IPS DF 4.7 (cell line): ENCODE results near the gene TRIM62.

Source experiments
- DNase-seq: peaks from one replicate; pipeline ENCODE4 v3.0.0-alpha.2; 2013; ENCODE audit warnings: low spot score; ENCODE audit errors: extremely low read depth

The TRIM62 gene

DNA sequence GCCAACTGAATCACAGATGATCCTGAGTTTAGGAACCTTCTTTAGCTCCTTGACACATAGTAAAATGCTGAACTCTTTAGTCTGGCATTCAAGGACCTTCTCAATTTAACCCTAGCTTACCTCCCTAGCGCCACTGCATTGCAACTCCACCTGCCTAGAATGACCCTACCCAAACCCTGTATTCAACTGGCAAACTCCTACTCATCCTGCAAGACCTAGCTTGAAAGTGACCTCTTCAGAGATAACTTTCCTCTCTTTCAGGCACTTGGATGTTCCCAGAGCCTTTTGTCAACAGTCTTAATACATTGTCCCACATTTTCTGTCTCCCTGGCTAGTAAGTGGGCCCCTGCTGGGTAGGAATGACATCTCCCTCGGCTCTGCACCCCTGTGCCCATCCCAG, 19.7 kb downstream of the TRIM62 start:
- no peak for DNase-seq

DNA sequence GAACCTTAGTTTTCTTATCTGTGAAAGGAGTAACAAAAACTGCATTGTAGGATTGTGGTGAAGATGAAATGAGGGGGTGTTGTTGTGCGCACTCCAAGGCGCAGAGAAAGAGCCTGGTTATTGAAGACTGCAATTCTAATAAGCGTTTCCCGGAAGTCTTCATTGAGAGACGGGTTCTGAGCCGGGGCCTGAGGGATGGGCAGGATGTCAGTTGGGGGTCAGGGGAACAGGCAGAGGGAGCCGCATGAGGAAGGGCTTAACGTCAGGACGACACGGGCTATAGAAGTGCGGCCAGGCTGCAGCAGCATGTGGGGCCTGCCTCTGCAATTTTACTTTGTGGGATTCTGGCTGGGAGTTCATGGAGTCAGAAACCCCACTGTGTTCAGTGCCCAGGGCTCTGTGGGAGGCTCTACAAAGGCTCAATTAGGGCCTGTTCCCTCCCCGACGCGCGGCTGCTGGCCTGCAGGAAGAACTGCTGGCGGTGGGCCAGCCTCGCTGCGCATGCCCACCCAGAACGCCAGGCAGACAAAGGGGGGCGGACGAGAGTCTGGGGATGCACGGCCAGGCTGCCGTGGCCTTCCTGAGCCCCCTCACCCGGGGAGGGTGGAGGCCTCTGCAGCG, 20.7 kb downstream of the TRIM62 start:
- no peak for DNase-seq

DNA sequence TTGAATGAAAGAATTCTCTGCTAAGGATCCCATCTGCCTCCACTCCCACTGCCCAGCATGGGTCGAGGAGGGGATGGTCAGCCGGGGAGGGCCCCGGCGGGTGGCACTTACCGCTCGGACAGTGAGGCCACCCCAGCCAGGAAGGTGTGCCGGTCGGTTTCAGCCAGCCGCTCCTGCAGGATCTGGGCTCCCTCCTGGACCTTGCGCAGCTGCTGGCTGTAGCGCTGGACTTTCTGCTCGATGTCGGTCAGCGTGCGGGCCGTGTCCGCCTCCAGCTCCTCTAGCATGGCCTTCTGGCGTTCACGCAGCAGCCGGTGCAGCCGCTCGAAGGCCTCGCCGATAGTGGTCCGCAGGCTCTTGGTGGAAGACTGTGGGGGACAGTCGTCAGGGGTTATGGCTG, 22.3 kb downstream of the TRIM62 start:
- DNase-seq, result no peak

DNA sequence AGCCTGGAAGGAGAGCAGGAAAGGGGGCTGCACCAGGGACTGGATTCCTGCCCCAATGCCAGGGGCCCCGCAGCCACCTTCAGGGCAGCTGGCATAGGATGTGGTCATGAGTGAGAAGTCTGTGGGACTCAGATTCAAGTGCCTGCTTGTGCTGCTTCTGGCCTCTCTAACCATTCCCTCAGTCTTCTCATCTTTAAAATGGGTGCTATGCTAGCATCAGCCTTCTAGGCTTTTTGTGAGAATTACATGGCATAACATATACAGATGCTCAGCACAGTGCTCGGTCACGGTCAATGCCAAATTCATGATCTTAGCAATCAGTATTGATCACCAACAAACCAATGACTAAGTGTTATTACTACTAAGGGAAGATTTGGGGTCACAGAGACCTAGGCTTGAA, 23.5 kb downstream of the TRIM62 start:
- no peak for DNase-seq

DNA sequence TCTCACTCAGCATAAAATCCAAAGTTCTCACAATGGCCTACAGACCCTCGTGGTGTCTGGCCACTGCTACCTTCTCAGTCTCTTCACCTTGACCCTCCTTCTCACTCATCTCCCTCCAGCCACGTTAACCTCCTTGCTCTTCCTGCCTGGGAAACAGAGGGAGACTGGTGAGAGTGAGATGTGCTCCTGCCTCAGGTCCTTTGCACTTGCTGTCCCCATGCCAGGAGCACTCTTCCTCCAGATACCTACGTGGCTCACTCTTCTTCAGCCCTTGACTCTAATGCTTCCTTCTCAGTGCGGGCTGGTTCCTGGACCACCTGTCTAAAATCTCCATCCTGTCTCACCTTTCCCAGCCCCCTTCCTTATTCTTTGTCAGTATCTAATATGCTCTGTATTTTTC, 24.7 kb downstream of the TRIM62 start:
- DNase-seq, result no peak

DNA sequence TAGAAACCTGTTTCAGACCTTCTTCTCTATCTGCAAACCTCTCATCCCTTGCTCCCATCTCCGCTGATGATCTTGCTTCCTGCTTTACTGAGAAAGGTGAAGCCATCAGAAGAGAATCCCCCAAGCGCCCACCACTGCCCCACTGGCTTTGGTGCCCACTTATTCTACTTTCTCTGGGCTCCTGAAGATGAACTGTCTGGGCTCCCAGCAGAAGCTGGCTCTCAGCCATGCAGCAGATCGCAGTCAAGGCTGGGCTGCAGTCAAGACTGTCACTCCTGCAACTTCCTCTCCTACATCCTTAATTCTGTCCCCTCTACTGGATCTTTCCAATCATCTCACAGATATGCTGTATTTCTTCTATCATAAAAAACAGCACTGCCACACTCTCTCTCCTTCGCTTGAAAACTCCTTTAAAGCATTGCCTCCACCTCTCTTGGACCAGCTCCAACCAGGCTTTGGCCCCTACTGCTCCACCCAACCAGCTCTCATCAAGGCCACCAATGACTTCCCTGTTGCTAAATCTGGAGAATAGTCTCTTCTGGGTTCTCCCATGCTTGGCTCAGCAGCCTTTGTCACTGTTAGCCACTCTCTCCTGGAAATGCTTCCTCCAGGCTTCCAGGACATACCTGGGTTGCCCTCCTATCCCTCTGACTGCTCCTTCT, 25.8 kb downstream of the TRIM62 start:
- DNase-seq, result no peak

DNA sequence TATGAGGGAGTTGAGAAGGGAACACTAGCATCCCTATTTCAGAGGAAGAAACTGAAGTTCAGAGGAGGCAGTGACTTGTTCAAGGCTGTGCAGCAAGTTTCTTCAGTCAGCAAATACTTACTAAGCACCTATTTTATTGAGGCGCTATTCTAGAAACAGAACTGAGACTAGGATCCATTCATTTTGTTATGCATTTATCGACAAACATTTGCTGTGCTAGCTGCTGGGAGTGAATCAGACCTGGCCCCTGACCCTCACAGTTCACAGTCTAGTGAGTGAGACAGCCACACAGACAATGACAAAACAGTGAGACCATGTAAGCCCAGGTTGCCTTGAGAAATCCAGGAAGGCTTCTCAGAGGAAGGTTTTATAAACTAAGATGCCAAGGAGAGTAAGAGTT, 28.2 kb downstream of the TRIM62 start:
- no peak for DNase-seq

DNA sequence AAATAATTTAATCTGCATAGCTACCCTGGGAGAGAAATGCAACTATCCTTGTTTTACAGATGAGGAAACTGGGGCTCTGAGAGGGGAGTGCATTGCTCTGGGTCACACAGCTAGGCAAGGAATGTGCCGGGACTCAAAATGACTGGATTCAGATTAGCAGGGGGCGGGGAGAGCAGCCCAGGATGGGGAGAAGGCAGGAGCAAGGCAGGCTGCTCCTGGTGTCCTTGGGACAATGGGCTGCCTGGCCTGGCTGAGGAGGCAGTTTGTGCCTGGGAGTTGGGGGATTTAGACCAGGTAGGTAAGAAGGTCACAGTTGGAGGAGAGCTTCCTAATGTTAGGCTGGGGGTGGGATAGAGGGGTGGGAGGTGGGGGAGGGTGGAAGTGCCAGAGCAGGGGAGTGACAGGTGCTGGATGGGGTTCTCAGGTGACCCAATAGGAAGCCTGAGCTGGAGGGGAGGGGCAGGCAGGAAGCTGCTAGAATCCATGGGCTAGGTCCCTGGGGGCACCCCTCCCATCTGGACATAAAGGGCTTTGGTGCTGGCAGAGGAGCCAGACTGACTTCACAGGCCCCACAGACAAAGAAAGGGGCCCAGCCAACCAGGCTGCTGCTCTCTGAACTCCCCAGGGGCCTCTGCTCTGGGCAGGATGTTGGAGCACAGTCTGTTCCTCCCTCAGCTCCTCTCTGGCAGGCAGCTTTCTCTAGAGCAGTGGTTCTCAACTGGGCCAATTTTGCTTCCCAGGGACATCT, 29.0 kb downstream of the TRIM62 start:
- DNase-seq, result no peak

DNA sequence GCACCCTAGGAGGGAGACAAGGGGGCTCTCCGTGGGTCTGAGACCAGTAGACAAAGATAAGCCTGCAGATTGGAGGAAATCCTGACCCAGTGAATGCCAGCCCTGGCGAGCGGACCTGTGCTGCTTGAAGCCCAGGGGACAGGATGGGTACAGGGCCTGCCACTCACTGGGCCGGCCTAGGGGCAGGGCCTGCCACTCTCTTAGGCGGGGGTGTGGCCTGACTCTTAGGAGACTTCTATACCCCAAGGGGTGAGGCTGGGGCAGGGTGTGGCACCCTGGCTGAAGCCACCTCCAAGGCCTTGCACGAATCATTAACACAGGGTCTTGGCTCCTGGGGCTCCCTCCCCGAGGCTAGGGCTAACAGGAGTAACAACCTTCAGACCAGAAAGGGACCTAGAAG, 30.7 kb downstream of the TRIM62 start:
- DNase-seq, result no peak

DNA sequence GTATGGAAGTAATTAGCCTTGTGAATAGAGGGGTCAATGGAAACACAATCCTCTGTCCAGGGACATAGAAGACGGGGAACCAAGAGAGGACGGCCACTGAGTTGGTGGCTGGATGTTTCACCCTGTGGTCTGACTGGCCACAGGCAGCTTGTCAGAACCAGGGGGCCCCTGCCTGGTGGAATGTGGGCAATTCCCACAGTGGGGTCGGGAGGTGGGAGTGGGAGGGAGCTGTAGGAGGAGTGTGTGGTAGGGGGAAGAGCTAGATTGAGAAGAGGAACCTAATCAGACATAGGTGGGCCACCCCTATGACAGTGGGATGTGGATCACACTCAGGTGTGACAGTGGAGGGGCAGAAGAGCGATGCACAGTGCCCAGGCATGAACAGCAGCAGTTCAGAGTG, 31.3 kb downstream of the TRIM62 start:
- no peak for DNase-seq

DNA sequence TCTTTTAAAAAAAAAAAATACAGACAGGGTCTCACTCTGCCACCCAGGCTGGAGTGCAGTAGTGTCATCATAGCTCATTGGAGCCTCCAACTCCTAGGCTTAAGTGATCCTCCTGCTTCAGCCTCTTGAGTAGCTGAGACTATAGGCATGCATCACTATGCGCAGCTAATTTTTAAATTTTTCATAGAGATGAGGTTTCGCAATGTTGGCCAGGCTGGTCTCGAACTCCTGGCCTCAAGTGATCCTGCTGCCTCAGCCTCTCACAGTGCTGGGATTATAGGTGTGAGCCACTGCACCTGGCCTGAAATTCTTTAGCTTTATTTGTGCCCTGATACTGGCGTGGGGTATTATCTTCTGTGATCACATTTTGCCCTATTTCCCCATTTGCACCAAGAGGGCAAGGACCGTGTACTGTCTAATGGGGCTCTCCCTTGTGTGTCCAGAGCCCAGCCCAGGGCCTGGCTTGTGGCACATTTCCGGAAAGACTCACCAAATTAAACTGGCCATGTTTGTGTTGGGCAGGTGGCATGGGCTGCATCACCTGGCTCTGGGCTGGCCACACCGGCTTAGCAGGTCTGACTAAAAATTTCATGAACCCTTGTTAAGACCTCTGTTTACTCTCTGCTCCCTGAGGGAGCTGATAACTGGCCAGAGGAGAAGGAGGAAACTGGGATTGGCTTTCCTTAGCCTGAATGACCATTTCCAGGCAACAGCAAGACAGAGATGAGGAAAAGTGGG, 32.2 kb downstream of the TRIM62 start:
- no peak for DNase-seq

DNA sequence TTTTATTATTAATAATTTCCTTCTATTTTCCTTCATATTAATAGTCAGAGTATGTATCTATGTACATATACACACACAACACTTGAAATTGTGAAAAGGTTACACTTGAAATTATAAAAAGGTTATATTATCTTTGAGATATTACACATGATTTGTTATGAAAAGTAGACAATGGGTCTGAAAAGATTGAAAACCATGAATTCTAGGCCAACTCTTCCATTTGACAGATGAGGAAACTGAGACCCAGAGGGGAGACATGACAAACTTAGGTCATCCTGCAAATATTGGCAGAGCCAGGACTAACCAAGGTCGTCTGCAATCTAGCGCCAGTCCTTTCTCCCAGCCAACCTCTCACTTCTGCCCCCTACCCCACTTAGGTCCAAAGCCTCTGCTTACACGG, 33.2 kb downstream of the TRIM62 start:
- no peak for DNase-seq

DNA sequence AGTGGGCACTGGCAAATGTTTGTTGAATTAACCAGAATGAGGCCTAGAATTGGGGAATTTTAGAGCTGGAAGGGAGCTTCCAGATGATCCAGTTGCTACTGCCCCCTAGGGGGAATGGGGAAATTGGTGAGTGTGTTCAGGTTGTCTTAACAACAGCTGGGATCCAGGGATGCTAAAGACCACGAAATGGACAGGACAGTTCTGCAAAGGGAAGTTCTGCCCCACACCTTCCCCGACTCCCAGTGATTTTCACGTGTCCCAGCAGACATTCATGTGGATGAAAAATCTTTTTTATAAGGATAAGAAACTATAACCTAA, 33.9 kb downstream of the TRIM62 start:
- no peak for DNase-seq

DNA sequence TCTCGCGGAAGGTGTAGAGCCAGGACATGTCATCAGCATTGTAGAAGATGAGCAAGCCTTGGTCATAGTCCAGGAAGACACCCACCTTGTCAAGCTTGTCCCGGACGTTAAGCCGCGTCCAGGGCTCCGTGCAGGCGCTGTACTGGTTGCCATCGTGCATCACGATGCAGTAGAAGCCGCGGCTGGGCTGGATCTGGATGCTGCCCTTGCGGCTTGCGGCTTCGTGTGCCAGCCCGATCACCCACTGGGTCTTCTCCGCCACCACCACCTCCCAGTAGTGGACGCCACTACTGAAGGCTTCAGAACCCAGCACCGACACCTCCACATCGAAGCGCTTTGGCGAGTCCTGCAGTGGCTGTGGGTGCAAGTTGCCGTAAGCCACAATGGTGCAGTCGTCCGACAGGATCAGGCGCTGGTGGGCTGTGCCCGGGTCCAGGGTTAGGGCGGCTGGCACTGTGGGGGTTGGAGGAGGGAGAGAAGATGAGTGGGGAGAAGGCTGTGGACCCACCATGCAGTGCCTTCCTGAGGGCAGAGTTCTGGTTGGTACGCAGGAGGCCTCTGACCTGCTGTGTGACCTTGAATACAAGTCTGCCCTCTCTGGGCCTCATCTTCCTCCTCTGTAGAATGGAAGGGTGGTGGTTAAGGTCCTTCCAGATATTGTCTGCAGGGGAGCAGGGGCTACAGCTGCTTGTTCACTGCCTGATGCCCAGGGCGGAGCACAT, 34.4 kb downstream of the TRIM62 start:
- DNase-seq, result no peak

DNA sequence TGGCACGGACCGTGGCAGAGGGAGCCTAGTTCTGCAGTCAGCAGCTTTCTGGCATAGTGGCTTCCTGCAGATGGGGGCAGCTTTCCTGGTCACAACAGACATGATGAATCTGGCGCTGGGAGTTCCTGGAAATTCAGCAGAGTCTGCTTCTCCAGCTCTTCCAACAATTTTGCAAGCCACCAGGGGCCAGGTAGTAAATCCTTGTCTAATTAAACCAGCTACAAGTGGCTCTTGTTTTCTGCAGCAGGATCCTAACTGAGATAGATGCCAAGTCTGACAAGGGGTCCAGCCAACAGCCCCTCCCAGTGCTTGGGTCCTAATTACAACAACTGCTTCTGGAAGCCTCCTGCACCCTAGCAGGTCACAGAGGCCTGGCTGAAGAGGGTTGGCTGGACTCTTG, 35.8 kb downstream of the TRIM62 start:
- no peak for DNase-seq

DNA sequence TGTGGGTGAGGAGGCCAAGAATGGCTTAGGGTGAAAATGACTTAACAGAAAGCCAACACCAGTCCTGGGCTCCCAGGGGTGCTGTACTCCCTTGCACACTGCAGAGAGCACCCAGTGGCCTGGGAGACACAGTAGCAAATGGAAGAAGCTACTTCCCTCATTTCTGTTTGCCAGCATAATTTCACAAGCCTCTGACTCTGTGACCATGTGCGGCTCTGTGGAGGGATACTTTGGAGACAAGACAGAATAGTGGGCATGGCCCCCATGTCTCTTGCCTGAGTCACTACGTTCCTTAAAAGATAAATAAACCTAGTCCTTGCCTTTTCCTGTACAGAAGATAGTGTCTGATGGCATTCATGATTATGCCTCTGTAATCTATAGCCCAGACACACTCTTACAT, 38.1 kb downstream of the TRIM62 start:
- DNase-seq, result no peak

DNA sequence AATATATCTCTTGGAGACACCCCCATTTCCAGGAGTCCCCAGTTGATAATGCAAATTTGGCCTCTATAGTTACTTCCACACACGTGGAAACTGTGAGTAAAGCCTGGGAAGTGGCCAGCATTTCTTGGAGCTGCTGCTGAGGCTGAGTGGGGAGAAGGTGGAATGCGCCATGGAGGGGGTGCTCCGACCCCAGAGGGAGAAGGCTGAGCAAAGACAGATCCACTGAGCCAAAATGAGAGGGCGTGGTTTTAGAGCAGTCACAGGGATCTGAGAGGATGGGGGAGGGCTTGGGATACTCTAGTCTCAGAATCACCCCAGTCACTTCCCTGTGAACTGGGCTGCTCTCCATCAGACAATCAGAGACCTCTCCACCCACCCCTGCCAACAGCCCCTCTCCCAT, 38.7 kb downstream of the TRIM62 start:
- DNase-seq, result no peak

DNA sequence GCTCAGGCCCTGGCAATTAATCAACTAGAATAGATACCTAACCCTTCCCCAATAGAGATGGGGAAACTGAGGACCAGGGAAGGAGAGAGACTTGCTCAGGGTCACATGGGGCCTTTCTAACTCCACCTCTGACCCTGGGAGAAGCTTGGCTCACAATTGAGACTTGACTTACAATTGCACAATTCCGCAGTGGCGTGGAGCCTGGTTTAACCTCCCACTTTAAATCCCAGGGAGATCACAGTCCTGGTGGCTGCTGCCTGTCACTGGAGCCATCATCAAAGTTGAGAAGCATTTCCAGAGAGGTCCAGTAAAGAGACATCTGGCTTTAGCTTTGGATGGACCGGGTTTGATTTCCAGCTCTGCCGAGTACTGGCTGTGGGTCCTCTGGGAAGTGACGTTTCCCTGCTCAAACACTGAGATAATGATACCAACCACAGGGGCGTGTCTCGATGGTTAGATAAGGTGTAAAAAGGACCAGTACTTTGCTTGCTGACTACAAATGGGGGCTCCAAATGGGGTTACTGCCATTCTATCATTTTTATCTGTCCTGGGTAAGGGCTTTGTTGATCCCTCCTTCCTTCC, 39.3 kb downstream of the TRIM62 start:
- no peak for DNase-seq

DNA sequence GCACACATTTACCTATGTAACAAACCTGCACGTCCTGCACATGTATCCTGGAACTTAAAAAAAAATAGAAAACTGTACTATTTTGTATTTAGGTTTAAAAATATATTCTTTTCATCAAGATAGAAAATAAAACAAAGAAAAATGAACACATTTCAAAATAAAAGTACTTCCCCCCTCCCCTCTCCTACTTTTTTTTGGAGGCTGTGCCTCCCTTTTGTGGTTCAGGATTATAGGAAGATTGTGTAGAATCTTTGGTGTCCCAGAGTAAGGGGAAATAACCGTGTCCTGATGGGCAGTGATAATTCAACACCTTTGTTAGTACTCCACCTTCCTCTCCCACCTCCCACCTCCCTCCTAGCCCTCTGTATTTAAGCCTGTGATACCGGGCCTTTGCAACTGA, 40.1 kb downstream of the TRIM62 start:
- DNase-seq, result no peak

DNA sequence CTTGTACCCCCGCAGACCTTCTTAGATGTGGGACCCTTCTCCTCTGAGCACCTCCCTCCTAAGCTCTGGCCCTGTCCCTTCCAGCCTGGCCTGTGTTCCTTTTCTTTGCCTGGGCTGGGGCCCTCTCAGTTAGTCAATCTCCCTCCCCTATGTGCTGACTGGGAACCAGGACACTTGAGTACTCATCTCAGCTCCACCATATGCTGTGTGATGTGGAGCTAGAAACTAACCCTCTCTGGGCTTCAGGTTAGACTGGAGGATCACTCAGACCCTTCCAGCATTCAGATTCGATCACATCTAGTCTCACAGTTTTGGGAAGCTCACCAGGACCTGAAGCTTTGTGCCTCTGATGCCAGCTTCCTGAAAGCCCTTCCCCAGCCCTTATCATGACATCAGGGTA, 40.6 kb downstream of the TRIM62 start:
- DNase-seq, result no peak
